ENCODE measurements around the gene FAM13A. TPM values are rescaled to one million over a fixed set of nuclear protein-coding genes. Genes with fewer than 3 reads are reported as not detected.
A peak's percentile ranks its signal among the peaks of the same experiment; 100 is the strongest.

The FAM13A gene
- total and polyA plus RNA-seq, 9 of the 15 experiments (the other 6 are each of a cell fraction or from before 2014, with no cell fraction given): 11.3 to 23.3 (median 14.7) TPM

DNA sequence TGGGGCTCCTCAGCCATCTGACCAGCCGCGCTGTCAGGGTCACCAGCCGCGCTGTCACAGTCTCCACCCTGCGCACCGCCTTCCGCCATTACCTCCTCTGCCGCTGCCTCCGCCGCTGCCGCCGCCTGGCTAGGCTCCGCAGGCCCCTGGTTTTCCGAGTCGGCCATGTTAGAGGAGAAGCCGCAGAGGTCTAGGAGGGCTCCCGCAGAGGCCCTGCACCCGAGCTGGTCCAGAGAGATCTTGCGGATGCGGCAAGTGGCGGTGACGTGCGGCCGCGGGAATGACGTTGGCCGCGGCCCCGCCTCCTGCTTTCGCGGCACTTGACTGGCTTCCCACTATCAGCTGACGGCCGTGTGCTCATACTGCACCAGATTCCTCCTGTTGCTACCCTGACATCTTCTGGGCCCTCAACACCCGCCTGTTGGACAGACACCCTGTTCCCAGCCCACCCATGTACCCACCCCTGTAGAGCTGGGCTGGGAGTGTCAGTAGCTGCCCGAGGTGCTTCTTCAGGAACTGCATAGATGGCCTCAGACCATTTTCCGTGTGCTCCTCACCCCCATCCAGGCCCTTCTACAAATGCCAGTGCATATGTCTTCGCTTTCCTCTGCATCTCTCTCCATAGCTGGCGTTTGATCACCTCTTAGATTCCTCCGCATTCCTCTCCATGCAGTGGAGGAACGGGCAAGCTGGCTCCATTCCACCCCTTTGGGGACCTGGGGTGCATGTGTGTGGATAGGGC lies 359.2 kb downstream of the FAM13A start, which contains the start of gene NAP1L5 (continued):
- TF ChIP-seq, protein P1, sequence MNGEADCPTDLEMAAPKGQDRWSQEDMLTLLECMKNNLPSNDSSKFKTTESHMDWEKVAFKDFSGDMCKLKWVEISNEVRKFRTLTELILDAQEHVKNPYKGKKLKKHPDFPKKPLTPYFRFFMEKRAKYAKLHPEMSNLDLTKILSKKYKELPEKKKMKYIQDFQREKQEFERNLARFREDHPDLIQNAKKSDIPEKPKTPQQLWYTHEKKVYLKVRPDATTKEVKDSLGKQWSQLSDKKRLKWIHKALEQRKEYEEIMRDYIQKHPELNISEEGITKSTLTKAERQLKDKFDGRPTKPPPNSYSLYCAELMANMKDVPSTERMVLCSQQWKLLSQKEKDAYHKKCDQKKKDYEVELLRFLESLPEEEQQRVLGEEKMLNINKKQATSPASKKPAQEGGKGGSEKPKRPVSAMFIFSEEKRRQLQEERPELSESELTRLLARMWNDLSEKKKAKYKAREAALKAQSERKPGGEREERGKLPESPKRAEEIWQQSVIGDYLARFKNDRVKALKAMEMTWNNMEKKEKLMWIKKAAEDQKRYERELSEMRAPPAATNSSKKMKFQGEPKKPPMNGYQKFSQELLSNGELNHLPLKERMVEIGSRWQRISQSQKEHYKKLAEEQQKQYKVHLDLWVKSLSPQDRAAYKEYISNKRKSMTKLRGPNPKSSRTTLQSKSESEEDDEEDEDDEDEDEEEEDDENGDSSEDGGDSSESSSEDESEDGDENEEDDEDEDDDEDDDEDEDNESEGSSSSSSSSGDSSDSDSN (IDR thresholded peaks at IDR 0.05; ENCODE audit: borderline replicate concordance in 1 of 2, low read depth in 2 of 2, low read length in 2 of 2): no peak
- no peak for TF ChIP-seq NR1H2 (CRISPR knock-in tag; IDR thresholded peaks at IDR 0.05)
- no peak for TF ChIP-seq IRF2 (CRISPR knock-in tag; IDR thresholded peaks at IDR 0.05)
- TF ChIP-seq ZNF140 (CRISPR knock-in tag; IDR thresholded peaks at IDR 0.05): no peak
- TF ChIP-seq, protein P2, sequence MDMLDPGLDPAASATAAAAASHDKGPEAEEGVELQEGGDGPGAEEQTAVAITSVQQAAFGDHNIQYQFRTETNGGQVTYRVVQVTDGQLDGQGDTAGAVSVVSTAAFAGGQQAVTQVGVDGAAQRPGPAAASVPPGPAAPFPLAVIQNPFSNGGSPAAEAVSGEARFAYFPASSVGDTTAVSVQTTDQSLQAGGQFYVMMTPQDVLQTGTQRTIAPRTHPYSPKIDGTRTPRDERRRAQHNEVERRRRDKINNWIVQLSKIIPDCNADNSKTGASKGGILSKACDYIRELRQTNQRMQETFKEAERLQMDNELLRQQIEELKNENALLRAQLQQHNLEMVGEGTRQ (CRISPR knock-in tag; IDR thresholded peaks at IDR 0.05): peak; percentile 71
- TF ChIP-seq, protein P3, sequence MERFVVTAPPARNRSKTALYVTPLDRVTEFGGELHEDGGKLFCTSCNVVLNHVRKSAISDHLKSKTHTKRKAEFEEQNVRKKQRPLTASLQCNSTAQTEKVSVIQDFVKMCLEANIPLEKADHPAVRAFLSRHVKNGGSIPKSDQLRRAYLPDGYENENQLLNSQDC (CRISPR knock-in tag; IDR thresholded peaks at IDR 0.05): no peak
- TF ChIP-seq CTBP1 (IDR thresholded peaks at IDR 0.05; ENCODE audit: borderline replicate concordance): peak; percentile 28; the same call in 1 of the 2 replicates
- no peak for TF ChIP-seq ELF2 (CRISPR knock-in tag; IDR thresholded peaks at IDR 0.05)
- TF ChIP-seq, protein P4, sequence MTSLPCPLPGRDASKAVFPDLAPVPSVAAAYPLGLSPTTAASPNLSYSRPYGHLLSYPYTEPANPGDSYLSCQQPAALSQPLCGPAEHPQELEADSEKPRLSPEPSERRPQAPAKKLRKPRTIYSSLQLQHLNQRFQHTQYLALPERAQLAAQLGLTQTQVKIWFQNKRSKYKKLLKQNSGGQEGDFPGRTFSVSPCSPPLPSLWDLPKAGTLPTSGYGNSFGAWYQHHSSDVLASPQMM (CRISPR knock-in tag; IDR thresholded peaks at IDR 0.05): no peak
- TF ChIP-seq CBFB (CRISPR knock-in tag; IDR thresholded peaks at IDR 0.05): no peak
- TF ChIP-seq, protein P5, sequence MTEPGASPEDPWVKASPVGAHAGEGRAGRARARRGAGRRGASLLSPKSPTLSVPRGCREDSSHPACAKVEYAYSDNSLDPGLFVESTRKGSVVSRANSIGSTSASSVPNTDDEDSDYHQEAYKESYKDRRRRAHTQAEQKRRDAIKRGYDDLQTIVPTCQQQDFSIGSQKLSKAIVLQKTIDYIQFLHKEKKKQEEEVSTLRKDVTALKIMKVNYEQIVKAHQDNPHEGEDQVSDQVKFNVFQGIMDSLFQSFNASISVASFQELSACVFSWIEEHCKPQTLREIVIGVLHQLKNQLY (CRISPR knock-in tag; conservative IDR thresholded peaks at IDR 0.05): no peak
- TF ChIP-seq, protein P6, sequence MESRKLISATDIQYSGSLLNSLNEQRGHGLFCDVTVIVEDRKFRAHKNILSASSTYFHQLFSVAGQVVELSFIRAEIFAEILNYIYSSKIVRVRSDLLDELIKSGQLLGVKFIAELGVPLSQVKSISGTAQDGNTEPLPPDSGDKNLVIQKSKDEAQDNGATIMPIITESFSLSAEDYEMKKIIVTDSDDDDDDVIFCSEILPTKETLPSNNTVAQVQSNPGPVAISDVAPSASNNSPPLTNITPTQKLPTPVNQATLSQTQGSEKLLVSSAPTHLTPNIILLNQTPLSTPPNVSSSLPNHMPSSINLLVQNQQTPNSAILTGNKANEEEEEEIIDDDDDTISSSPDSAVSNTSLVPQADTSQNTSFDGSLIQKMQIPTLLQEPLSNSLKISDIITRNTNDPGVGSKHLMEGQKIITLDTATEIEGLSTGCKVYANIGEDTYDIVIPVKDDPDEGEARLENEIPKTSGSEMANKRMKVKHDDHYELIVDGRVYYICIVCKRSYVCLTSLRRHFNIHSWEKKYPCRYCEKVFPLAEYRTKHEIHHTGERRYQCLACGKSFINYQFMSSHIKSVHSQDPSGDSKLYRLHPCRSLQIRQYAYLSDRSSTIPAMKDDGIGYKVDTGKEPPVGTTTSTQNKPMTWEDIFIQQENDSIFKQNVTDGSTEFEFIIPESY (CRISPR knock-in tag; IDR thresholded peaks at IDR 0.05): peak; percentile 68
- TF ChIP-seq NCOR1 (IDR thresholded peaks at IDR 0.05): no peak
- peak; percentile 20 for TF ChIP-seq TAF1 (IDR thresholded peaks at IDR 0.05; ENCODE audit: control insufficient read depth, extremely low read depth, insufficient read depth, low read length, severe bottlenecking)
- TF ChIP-seq ZNF668 (CRISPR knock-in tag; IDR thresholded peaks at IDR 0.05): no peak
- TF ChIP-seq, protein P7, sequence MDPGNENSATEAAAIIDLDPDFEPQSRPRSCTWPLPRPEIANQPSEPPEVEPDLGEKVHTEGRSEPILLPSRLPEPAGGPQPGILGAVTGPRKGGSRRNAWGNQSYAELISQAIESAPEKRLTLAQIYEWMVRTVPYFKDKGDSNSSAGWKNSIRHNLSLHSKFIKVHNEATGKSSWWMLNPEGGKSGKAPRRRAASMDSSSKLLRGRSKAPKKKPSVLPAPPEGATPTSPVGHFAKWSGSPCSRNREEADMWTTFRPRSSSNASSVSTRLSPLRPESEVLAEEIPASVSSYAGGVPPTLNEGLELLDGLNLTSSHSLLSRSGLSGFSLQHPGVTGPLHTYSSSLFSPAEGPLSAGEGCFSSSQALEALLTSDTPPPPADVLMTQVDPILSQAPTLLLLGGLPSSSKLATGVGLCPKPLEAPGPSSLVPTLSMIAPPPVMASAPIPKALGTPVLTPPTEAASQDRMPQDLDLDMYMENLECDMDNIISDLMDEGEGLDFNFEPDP (CRISPR knock-in tag; IDR thresholded peaks at IDR 0.05): no peak
- TF ChIP-seq SMAD4 (CRISPR knock-in tag; conservative IDR thresholded peaks at IDR 0.05): no peak
- TF ChIP-seq HDAC3 (IDR thresholded peaks at IDR 0.05; ENCODE audit: borderline replicate concordance, partially characterized antibody): no peak
- no peak for TF ChIP-seq EWSR1 (IDR thresholded peaks at IDR 0.05; ENCODE audit: borderline replicate concordance, low read depth, partially characterized antibody)

Data from K562 (cell line).